Measurements from ENCODE around the gene GRIN2B.

The GRIN2B gene

DNA sequence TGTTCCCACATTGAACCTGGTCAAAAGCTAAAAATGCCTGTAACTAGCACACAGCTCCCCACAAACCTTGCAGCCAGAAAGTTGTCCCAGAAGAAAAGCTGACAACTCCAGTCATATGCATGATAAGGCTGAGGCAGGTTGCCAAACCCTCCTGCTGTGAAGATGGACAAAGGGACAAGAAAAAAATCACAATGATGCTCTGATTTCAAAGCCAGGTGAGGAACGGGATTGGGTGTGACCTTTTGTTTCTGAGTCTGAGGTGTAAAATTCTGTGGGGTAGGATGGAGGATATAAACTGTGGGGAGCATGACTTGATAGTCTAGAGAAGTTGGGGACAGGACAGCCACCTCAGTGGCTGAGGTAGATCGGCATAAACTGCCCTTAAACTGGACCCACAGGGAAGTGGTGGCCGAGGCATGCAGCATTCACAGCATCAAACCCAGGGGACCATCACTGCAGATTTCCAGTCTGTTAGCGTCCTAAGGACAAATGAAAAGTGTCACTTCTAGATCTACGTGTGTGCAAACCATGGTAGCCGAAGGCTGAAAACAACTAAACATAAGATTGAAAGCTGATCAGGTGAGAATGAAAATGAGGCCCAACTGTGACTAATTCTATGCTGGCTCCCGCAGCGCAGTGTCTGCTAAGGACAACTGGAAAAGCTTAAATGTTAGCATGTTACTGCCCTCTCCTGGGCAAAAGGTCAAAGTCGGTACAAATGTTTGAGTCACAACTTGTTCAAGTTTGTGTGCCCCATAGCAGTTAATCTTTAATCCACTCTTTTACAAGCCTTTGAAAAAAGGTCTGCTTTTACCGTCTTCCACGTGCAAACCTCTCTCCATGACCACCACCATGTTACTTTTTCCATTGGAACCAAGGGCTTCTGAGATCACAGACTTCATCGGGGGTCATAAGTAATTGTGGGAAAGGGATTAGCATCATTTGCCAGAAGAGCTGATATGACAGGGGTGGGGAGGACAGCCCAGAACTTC, 39.8 kb downstream of the GRIN2B start:
- Histone ChIP-seq H3K9ac (ENCODE audit: low read length) (no peak overlapping the region), H3K4me2 (ENCODE audit: low read length) (no peak overlapping the region), H3F3A (ENCODE audit: insufficient read depth, low read length) (no peaks in the 10 kb centered on the region), H3K9me2 (ENCODE audit: low read depth, low read length) (no peaks in the 10 kb centered on the region), H3K79me2 (ENCODE audit: insufficient read depth, low read length) (no peaks in the 10 kb centered on the region), H3K27me3 (ENCODE audit: insufficient read depth, low read length) (no peaks in the 10 kb centered on the region), H4K20me1 (ENCODE audit: insufficient read depth, low read length) (no peaks in the 10 kb centered on the region), H3K27ac (ENCODE audit: low read depth, low read length, poor library complexity, severe bottlenecking) (no peak overlapping the region), H3K4me1 (ENCODE audit: insufficient read depth, low read length, severe bottlenecking) (no peaks in the 10 kb centered on the region), H3K36me3 (ENCODE audit: insufficient read depth, low read length) (no peaks in the 10 kb centered on the region), H3K9me3 (ENCODE audit: low read length) (no peaks in the 10 kb centered on the region), H3K4me3 (ENCODE audit: low read depth, low read length, poor library complexity, severe bottlenecking) (no peak overlapping the region), H2AFZ (ENCODE audit: low read length) (no peak overlapping the region)
- TF ChIP-seq, protein P1, sequence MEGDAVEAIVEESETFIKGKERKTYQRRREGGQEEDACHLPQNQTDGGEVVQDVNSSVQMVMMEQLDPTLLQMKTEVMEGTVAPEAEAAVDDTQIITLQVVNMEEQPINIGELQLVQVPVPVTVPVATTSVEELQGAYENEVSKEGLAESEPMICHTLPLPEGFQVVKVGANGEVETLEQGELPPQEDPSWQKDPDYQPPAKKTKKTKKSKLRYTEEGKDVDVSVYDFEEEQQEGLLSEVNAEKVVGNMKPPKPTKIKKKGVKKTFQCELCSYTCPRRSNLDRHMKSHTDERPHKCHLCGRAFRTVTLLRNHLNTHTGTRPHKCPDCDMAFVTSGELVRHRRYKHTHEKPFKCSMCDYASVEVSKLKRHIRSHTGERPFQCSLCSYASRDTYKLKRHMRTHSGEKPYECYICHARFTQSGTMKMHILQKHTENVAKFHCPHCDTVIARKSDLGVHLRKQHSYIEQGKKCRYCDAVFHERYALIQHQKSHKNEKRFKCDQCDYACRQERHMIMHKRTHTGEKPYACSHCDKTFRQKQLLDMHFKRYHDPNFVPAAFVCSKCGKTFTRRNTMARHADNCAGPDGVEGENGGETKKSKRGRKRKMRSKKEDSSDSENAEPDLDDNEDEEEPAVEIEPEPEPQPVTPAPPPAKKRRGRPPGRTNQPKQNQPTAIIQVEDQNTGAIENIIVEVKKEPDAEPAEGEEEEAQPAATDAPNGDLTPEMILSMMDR (IDR thresholded peaks at IDR 0.05; ENCODE audit: low read length): peak; percentile 64
- TF ChIP-seq EZH2 (IDR thresholded peaks at IDR 0.05; ENCODE audit: borderline replicate concordance, low read length): no peak

DNA sequence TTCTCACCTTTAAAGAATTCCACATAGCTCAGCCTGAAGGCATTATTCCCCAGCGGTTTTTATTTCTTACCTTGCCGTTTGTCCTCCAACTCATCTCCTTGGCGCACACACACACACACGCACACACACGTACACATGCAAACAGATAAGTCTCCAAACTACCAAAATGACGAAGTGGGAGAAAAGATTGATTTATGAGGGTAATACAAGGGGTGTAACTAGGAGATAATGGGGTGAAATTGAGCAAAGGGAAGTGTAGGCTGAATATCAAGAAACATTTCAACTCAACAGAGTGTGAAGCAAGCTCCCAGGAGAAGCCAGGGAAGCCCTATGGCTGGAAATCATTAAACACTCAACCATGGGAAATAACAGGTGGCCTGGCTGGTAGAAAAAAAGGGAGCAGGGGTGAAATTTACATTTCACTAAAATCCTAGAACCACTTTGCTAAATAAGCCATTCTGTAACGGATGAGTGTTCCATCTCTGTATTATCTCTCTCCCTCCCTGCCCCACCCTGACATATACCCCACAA, 41.0 kb downstream of the GRIN2B start:
- H3K27ac ChIP-seq (ENCODE audit: low read depth, low read length, poor library complexity, severe bottlenecking): no peak overlapping the region
- H3K4me3 ChIP-seq (ENCODE audit: low read depth, low read length, poor library complexity, severe bottlenecking): no peak overlapping the region
- H3K9me3 ChIP-seq (ENCODE audit: low read length): no peaks in the 10 kb centered on the region
- H3F3A ChIP-seq (ENCODE audit: insufficient read depth, low read length): no peaks in the 10 kb centered on the region
- no peak overlapping the region for H3K4me2 ChIP-seq (ENCODE audit: low read length)
- no peaks in the 10 kb centered on the region for H3K36me3 ChIP-seq (ENCODE audit: insufficient read depth, low read length)
- H4K20me1 ChIP-seq (ENCODE audit: insufficient read depth, low read length): no peaks in the 10 kb centered on the region
- H2AFZ ChIP-seq (ENCODE audit: low read length): no peak overlapping the region
- no peaks in the 10 kb centered on the region for H3K27me3 ChIP-seq (ENCODE audit: insufficient read depth, low read length)
- no peaks in the 10 kb centered on the region for H3K79me2 ChIP-seq (ENCODE audit: insufficient read depth, low read length)
- H3K9ac ChIP-seq (ENCODE audit: low read length): no peak overlapping the region
- no peaks in the 10 kb centered on the region for H3K4me1 ChIP-seq (ENCODE audit: insufficient read depth, low read length, severe bottlenecking)
- TF ChIP-seq, protein P1 (IDR thresholded peaks at IDR 0.05; ENCODE audit: low read length): no peak
- TF ChIP-seq EZH2 (IDR thresholded peaks at IDR 0.05; ENCODE audit: borderline replicate concordance, low read length): no peak
- H3K9me2 ChIP-seq (ENCODE audit: low read depth, low read length): no peaks in the 10 kb centered on the region

DNA sequence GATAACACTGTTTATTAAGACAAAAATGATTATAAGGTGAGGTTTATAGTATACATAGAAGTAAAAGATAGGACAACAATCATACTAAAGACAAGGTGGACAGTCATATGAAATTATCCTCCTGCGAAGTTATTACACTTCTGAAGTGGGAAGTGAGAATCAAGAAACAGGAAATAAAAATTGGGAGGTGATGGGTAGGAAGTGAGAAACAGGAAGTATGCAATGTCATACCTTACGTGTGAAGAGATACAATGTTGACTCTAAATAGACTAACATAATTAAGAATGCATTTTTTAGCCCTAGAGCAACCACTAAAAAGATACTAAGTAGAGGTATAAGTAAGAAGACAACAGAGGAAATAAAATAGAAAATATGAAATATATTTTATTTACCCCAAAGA, 43.7 kb downstream of the GRIN2B start:
- Histone ChIP-seq H2AFZ (ENCODE audit: low read length) (no peak overlapping the region), H4K20me1 (ENCODE audit: insufficient read depth, low read length) (no peaks in the 10 kb centered on the region), H3K9ac (ENCODE audit: low read length) (no peak overlapping the region), H3F3A (ENCODE audit: insufficient read depth, low read length) (no peaks in the 10 kb centered on the region), H3K27ac (ENCODE audit: low read depth, low read length, poor library complexity, severe bottlenecking) (no peak overlapping the region), H3K9me2 (ENCODE audit: low read depth, low read length) (no peaks in the 10 kb centered on the region), H3K4me3 (ENCODE audit: low read depth, low read length, poor library complexity, severe bottlenecking) (no peak overlapping the region), H3K79me2 (ENCODE audit: insufficient read depth, low read length) (no peaks in the 10 kb centered on the region), H3K9me3 (ENCODE audit: low read length) (no peaks in the 10 kb centered on the region), H3K36me3 (ENCODE audit: insufficient read depth, low read length) (no peaks in the 10 kb centered on the region), H3K4me2 (ENCODE audit: low read length) (no peak overlapping the region), H3K4me1 (ENCODE audit: insufficient read depth, low read length, severe bottlenecking) (no peaks in the 10 kb centered on the region), H3K27me3 (ENCODE audit: insufficient read depth, low read length) (no peaks in the 10 kb centered on the region)
- TF ChIP-seq, protein P1 (IDR thresholded peaks at IDR 0.05; ENCODE audit: low read length): no peak
- TF ChIP-seq EZH2 (IDR thresholded peaks at IDR 0.05; ENCODE audit: borderline replicate concordance, low read length): no peak

Measured in OCI-LY1 (cell line).